SK-N-MC (cell line): ENCODE measurements around the gene FKTN.

Experiments
- EZH2 ChIP-seq: fragments of 200-600 bp; sonication (generic); IDR thresholded peaks from one replicate; pipeline ENCODE4 v1.6.1; 2017; ENCODE audit warnings: antibody characterized with exemption
- POLR2AphosphoS5 ChIP-seq: IDR thresholded peaks from 2 replicates; pipeline ENCODE4 v1.6.1; 2012; ENCODE audit warnings: mild to moderate bottlenecking, low read depth, low read length, borderline replicate concordance

- TF ChIP-seq POLR2AphosphoS5 (no peak), EZH2 (no peak)
Observed at GRCh38 chr9:105683688-105684275, 125.9 kb downstream of the FKTN start.
